ENCODE results near the gene COL4A2.

The COL4A2 gene

DNA sequence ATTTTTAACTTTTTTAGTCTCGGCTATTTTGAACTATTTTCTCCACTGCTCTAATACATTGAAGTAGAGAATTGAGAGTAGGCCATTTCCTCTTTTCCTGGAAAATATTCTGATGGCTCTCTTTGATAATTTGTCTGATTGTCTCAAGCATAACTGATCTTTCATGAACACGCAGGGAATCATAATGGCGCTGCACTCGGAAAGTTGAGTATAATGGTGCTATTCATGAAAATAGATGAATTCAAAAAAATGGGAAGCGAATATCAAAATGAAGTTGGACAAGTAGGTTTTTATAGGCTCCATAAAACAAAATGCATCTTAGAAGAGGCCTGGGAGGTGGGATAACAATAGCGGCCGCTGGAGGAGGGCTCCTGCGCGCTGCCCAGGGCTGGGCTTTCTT, 29.0 kb downstream of the COL4A2 start:
- Histone ChIP-seq H2AFZ (ENCODE audit: low read length) (no peak overlapping the region), H3K4me3 (ENCODE audit: low read length) (no peak overlapping the region), H3K4me1 (ENCODE audit: low read length) (no peaks in the 10 kb centered on the region), H3K9me3 (replicated peaks; ENCODE audit: insufficient read depth, low read length) (no peaks in the 10 kb centered on the region), H3F3A (ENCODE audit: insufficient read depth, low read length) (no peaks in the 10 kb centered on the region), H3K9ac (ENCODE audit: low read length) (no peak overlapping the region), H3K79me2 (ENCODE audit: low read length) (no peaks in the 10 kb centered on the region), H3K27ac (ENCODE audit: low read length) (no peak overlapping the region), H3K4me2 (ENCODE audit: low read depth, low read length) (no peak overlapping the region), H3K36me3 (replicated peaks; ENCODE audit: insufficient read depth, low read length) (no peaks in the 10 kb centered on the region), H3K9me2 (replicated peaks; ENCODE audit: insufficient read depth, low read length) (no peaks in the 10 kb centered on the region), H3K27me3 (replicated peaks; ENCODE audit: insufficient read depth, low read length) (no peaks in the 10 kb centered on the region), H4K20me1 (ENCODE audit: insufficient read depth, low read length) (no peaks in the 10 kb centered on the region)
- DNase-seq, result no peak
- TF ChIP-seq EZH2 (optimal IDR thresholded peaks at IDR 0.05; ENCODE audit: low read depth, low read length), result no peak
- no peak for TF ChIP-seq CTCF (IDR thresholded peaks at IDR 0.05; ENCODE audit: low read length)
- TF ChIP-seq EZH2phosphoT487 (IDR thresholded peaks at IDR 0.05; ENCODE audit: low read length), result no peak

GRCh38 chr13:110336681-110337080, 29.6 kb downstream of the COL4A2 start:
- Histone ChIP-seq H3K4me3 (ENCODE audit: low read length) (no peak overlapping the region), H3K4me2 (ENCODE audit: low read depth, low read length) (no peak overlapping the region), H3K36me3 (replicated peaks; ENCODE audit: insufficient read depth, low read length) (no peaks in the 10 kb centered on the region), H3K9me2 (replicated peaks; ENCODE audit: insufficient read depth, low read length) (no peaks in the 10 kb centered on the region), H4K20me1 (ENCODE audit: insufficient read depth, low read length) (no peaks in the 10 kb centered on the region), H3K79me2 (ENCODE audit: low read length) (no peaks in the 10 kb centered on the region), H3K9ac (ENCODE audit: low read length) (no peak overlapping the region), H3F3A (ENCODE audit: insufficient read depth, low read length) (no peaks in the 10 kb centered on the region), H2AFZ (ENCODE audit: low read length) (no peak overlapping the region), H3K27me3 (replicated peaks; ENCODE audit: insufficient read depth, low read length) (no peaks in the 10 kb centered on the region), H3K27ac (ENCODE audit: low read length) (no peak overlapping the region), H3K9me3 (replicated peaks; ENCODE audit: insufficient read depth, low read length) (no peaks in the 10 kb centered on the region), H3K4me1 (ENCODE audit: low read length) (no peaks in the 10 kb centered on the region)
- DNase-seq, result no peak
- TF ChIP-seq EZH2 (optimal IDR thresholded peaks at IDR 0.05; ENCODE audit: low read depth, low read length) (no peak), CTCF (IDR thresholded peaks at IDR 0.05; ENCODE audit: low read length) (no peak), EZH2phosphoT487 (IDR thresholded peaks at IDR 0.05; ENCODE audit: low read length) (no peak)

DNA sequence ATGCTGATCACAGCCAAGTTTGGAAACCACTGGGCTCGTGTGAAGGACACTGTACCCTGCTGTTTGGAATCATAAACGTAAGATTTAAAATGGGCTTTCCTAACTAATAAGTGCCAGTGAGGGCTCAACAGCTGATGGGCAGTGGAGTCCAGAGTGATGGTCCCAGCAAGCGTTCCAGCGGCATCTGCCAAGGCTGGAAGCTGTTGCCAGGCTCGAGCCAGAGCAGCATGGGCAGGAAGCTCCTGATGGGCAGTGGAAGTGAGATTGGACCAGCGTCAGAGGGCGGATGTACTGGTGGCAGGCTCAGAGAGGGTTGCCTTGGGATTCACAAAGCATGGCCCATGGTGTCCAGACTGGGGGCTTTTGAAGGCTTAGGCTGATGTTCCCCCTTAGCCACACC, 30.2 kb downstream of the COL4A2 start:
- no peak for DNase-seq
- H3K79me2 ChIP-seq (ENCODE audit: low read length), result no peaks in the 10 kb centered on the region
- no peak overlapping the region for H2AFZ ChIP-seq (ENCODE audit: low read length)
- no peaks in the 10 kb centered on the region for H3K9me3 ChIP-seq (replicated peaks; ENCODE audit: insufficient read depth, low read length)
- no peaks in the 10 kb centered on the region for H3K9me2 ChIP-seq (replicated peaks; ENCODE audit: insufficient read depth, low read length)
- H3K9ac ChIP-seq (ENCODE audit: low read length), result no peak overlapping the region
- no peak overlapping the region for H3K4me3 ChIP-seq (ENCODE audit: low read length)
- no peaks in the 10 kb centered on the region for H3K27me3 ChIP-seq (replicated peaks; ENCODE audit: insufficient read depth, low read length)
- no peaks in the 10 kb centered on the region for H3K4me1 ChIP-seq (ENCODE audit: low read length)
- H3F3A ChIP-seq (ENCODE audit: insufficient read depth, low read length), result no peaks in the 10 kb centered on the region
- H3K36me3 ChIP-seq (replicated peaks; ENCODE audit: insufficient read depth, low read length), result no peaks in the 10 kb centered on the region
- no peak overlapping the region for H3K4me2 ChIP-seq (ENCODE audit: low read depth, low read length)
- H4K20me1 ChIP-seq (ENCODE audit: insufficient read depth, low read length), result no peaks in the 10 kb centered on the region
- TF ChIP-seq EZH2 (optimal IDR thresholded peaks at IDR 0.05; ENCODE audit: low read depth, low read length), result no peak
- no peak for TF ChIP-seq CTCF (IDR thresholded peaks at IDR 0.05; ENCODE audit: low read length)
- TF ChIP-seq EZH2phosphoT487 (IDR thresholded peaks at IDR 0.05; ENCODE audit: low read length), result no peak
- no peak overlapping the region for H3K27ac ChIP-seq (ENCODE audit: low read length)

Measured in MM.1S (cell line).